Mesodermal cell (in vitro differentiated cells): ENCODE measurements around the gene TIMM22.
A peak's percentile ranks its signal among the peaks of the same experiment; 100 is the strongest.
"Not testable (repeated sequence)": the region's sequence is repeated elsewhere in the genome, so short reads cannot be mapped to it uniquely, and the experiment has no call there.

ENCODE experiments used
- H3K27ac ChIP-seq: 2 replicates; pipeline ENCODE4 v1.7.0; 2013; ENCODE audit warnings: mild to moderate bottlenecking, low read depth, low read length, moderate library complexity; ENCODE audit not compliant: severe bottlenecking
- H3K36me3 ChIP-seq: 2 replicates; pipeline ENCODE4 v1.7.1; 2013; ENCODE audit warnings: mild to moderate bottlenecking, low read length, moderate library complexity; ENCODE audit not compliant: control insufficient read depth, insufficient read depth
- H3K4me1 ChIP-seq: one replicate; pipeline ENCODE4 v1.7.1; 2013; ENCODE audit warnings: mild to moderate bottlenecking, low read length; ENCODE audit not compliant: insufficient read depth, control insufficient read depth, poor library complexity, severe bottlenecking
- H3K4me3 ChIP-seq: 2 replicates; pipeline ENCODE4 v1.7.0; 2013; ENCODE audit warnings: low read length, control low read depth, mild to moderate bottlenecking; ENCODE audit not compliant: insufficient read depth, poor library complexity, severe bottlenecking; ENCODE audit errors: extremely low read depth
- H3K9me3 ChIP-seq: 2 replicates; pipeline ENCODE4 v1.7.1; 2013; ENCODE audit warnings: mild to moderate bottlenecking, low read length, moderate library complexity; ENCODE audit not compliant: control insufficient read depth
- WGBS, 2 experiments: methylation state at CpG; one replicate each; pipeline ENCODE4 v1.1.5; 2013; ENCODE audit warnings: missing lambda C conversion rate in 2 of 2; ENCODE audit not compliant: insufficient coverage in 2 of 2; 5-methylcytosine and 5-hydroxymethylcytosine counted together

The TIMM22 gene

DNA sequence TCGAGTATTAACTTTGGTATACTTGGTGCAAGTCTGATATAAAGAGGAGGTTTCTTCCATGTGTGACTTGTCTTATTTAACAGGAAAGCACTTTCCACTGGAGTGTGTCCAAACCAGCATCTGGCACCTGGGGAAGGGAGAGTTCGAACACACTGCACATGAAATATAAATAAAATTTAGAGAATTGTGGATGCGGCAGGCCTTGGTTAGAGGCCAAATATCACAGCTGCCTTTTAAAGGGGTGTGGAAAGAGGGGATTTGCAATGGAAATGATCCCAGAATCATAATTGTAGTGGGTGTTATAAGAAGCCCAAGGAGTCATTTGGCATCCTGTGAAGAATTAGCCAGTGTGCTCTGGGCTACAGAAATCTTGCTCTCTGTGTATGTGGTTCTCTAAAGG is 13.0 kb upstream of the TIMM22 start:
- peaks cover 6% of the 10 kb centered on the region for H3K4me1 ChIP-seq
- WGBS, 2 experiments, result 94 to 100% methylated on average over 1 to 2 of the region's 3 CpGs
- no peak overlapping the region for H3K27ac ChIP-seq
- H3K36me3 ChIP-seq, result no peaks in the 10 kb centered on the region
- no peak overlapping the region for H3K4me3 ChIP-seq
- no peaks in the 10 kb centered on the region for H3K9me3 ChIP-seq

DNA sequence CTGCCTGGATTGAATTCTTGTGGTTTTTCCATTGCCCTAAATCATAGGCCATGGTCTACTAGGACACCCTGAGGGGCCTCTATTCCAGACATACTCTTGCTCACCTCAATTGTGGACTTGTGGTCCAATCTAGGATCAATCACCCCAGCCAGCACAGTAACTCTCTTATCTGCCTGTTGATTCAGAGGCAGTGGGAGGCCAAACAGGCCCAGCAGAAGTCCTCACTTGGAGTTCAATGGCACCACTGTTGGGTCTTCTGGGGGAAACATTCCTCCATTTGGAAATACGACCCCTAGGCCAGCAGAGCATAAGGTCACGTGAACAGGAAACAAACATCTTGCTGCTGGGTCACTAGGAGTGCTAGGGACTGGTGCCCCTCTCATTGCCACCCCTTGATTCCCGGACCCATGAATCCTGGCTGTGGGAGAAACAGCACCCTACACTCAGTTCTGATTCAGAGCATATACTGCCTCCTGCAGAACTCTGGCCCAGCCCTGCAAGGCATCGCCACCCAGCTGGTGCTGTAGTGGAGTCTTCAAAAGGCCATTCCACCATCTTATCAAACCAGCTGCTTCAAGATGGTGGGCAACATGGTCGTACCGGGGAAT is 10.5 kb upstream of the TIMM22 start:
- Histone ChIP-seq H3K27ac (no peak overlapping the region), H3K4me1 (peaks cover under 1% of the 10 kb centered on the region), H3K4me3 (no peak overlapping the region), H3K9me3 (no peaks in the 10 kb centered on the region), H3K36me3 (no peaks in the 10 kb centered on the region)
- WGBS, 2 experiments, result 88 to 95% methylated on average over 6 of the region's 6 CpGs

GRCh38 chr17:987931-988330 is 9.0 kb upstream of the TIMM22 start:
- 91% methylated on average over 10 to 15 of the region's 15 CpGs for WGBS, 2 experiments
- Histone ChIP-seq H3K36me3 (no peaks in the 10 kb centered on the region), H3K9me3 (no peaks in the 10 kb centered on the region), H3K4me1 (no peaks in the 10 kb centered on the region), H3K27ac (no peak overlapping the region), H3K4me3 (no peak overlapping the region)

DNA sequence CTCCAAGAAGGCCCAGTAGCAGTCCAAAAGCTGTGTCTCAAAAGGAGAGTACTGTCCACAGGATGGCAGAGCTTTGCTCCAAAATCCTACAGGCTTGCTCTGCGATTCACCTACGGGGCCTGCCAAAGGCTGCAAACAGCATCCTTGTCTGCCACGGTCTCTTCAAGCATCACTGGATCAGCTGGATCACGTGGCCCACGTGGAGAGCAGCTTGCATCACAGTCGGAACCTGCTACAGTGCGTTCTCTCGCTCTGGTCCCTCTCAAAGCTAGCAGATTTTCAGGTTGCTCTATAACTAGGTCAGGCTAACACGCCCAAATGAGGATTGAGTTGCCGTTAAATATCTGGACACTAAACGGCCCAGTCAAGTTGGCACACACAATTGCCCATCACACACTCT is 8.4 kb upstream of the TIMM22 start:
- H3K9me3 ChIP-seq, result no peaks in the 10 kb centered on the region
- 91 to 93% methylated on average over 10 to 11 of the region's 11 CpGs for WGBS, 2 experiments
- H3K4me3 ChIP-seq, result no peak overlapping the region
- no peak overlapping the region for H3K27ac ChIP-seq
- no peaks in the 10 kb centered on the region for H3K36me3 ChIP-seq
- H3K4me1 ChIP-seq, result no peaks in the 10 kb centered on the region

- Histone ChIP-seq H3K9me3 (peaks cover 4% of the 10 kb centered on the region), H3K27ac (no peak overlapping the region), H3K4me1 (no peaks in the 10 kb centered on the region), H3K36me3 (no peaks in the 10 kb centered on the region), H3K4me3 (no peak overlapping the region)
- WGBS, 2 experiments, result 60 to 73% methylated on average over 9 to 11 of the region's 13 CpGs
Measured at GRCh38 chr17:992933-993332, 4.0 kb upstream of the TIMM22 start.

DNA sequence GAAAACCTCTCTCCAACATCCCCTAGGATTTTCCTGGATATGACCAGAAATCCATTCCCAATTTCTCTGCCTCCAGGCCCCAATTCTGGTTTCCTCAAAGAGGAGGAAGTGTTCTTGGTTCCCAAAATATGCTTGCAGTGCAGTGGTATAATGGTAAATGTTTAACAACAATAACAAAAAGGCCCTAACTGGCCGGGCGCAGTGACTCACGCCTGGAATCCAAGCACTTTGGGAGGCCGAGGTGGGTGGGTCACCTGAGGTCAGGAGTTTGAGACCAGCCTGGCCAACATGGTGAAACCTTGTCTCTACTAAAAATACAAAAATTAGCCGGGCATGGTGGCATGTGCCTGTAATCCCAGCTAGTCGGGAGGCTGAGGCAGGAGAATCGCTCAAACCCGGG is 1.6 kb upstream of the TIMM22 start:
- peaks cover 10% of the 10 kb centered on the region for H3K4me1 ChIP-seq
- not testable (repeated sequence) for H3K9me3 ChIP-seq, H3K27ac ChIP-seq, H3K4me3 ChIP-seq
- H3K36me3 ChIP-seq, result peaks cover 18% of the 10 kb centered on the region
- WGBS, 2 experiments, result 66 to 81% methylated on average over 6 to 8 of the region's 8 CpGs

- WGBS, 2 experiments, result 78 to 85% methylated on average over 1 to 2 of the region's 2 CpGs
- peaks cover 37% of the 10 kb centered on the region for H3K4me1 ChIP-seq
- peaks cover 4% of the 10 kb centered on the region for H3K9me3 ChIP-seq
- H3K27ac ChIP-seq, result no peak overlapping the region
- H3K36me3 ChIP-seq, result peaks cover 46% of the 10 kb centered on the region
- H3K4me3 ChIP-seq, result peak overlapping the region; percentile 99
Measured at GRCh38 chr17:998111-998510, 1.2 kb downstream of the TIMM22 start.

- Histone ChIP-seq H3K36me3 (peaks cover 58% of the 10 kb centered on the region), H3K4me3 (no peak overlapping the region), H3K9me3 (no peaks in the 10 kb centered on the region), H3K27ac (peak overlapping the region; percentile 79), H3K4me1 (peaks cover 47% of the 10 kb centered on the region)
- 93 to 94% methylated on average over 14 to 15 of the region's 15 CpGs for WGBS, 2 experiments
Measured at GRCh38 chr17:1000597-1001461, 3.9 kb downstream of the TIMM22 start.

DNA sequence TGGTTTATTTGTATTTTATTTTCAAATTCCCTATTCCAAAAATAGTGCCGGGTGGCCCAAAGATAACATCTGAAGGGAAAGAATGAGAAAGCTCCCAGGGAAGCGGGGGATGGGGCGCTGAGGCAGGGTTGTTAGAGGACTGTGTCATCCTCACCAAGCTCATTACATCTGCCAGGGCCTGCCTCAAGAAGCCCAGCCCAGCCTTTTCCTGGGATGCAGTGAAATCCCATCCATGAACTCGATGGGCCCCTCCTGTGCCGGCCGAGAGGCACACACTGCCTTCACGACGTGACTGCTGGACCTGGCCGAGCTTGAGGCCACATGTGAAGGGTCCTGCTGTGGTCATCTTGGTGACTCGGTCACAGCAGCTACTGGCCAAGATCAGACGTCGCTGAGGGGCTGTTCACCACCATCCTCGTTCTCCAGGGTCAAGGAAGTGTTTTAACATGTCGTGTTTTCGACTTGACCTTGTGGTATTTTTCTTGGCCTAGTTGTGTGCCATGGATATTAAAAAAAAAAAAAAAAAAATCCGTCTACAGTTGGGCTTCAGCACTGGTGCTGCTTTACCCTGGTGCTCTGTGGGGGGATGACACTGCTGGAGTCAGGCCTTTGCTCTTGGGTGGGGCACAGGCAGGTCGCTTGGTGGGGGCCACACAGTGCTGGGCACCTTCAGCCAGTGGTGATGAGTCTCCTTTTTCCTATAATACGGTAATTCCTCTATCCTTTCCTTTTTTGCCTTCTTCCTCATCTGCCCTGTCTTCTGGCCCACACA is 4.9 kb downstream of the TIMM22 start:
- H3K27ac ChIP-seq, result peak overlapping the region; percentile 79
- H3K36me3 ChIP-seq, result peaks cover 58% of the 10 kb centered on the region
- WGBS, 2 experiments, result 93 to 97% methylated on average over 13 to 16 of the region's 18 CpGs
- no peak overlapping the region for H3K4me3 ChIP-seq
- no peaks in the 10 kb centered on the region for H3K9me3 ChIP-seq
- H3K4me1 ChIP-seq, result peaks cover 47% of the 10 kb centered on the region

DNA sequence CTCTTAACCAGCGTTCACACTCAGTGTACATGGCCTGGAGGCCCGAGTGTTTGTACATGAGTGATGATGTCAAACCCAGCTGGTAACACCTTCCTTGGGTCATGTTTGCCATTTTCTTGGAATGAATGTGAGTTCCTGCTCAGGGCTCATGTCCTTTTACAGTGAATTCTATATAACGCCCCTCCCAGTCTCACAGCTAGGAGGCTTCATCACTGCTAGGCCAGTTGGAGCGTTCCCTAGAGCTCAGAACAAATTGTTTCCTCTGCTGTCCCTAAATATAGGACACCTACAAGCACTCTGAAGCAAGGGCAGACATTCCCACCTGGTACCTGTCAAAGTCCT is 5.5 kb downstream of the TIMM22 start:
- WGBS, 2 experiments, result 96 to 98% methylated on average over 3 to 4 of the region's 4 CpGs
- peaks cover 47% of the 10 kb centered on the region for H3K4me1 ChIP-seq
- peak overlapping the region; percentile 41 for H3K27ac ChIP-seq
- no peaks in the 10 kb centered on the region for H3K9me3 ChIP-seq
- no peak overlapping the region for H3K4me3 ChIP-seq
- H3K36me3 ChIP-seq, result peaks cover 63% of the 10 kb centered on the region
